Mononuclear cell (primary cell): Measurements from ENCODE around the gene TFEB. TPM values are rescaled to one million over a fixed set of nuclear protein-coding genes. Genes with fewer than 3 reads are reported as not detected.

Experiments used
- H3K27me3 ChIP-seq: 2 replicates; pipeline ENCODE4 v1.6.0; 2011; ENCODE audit warnings: low read length, control low read depth; ENCODE audit not compliant: insufficient read depth
- H3K4me1 ChIP-seq: 2 replicates; pipeline ENCODE4 v1.5.1; 2011; ENCODE audit warnings: mild to moderate bottlenecking, low read length, control low read depth; ENCODE audit not compliant: insufficient read depth
- H3K4me3 ChIP-seq: 2 replicates; pipeline ENCODE4 v1.5.1; 2011; ENCODE audit warnings: mild to moderate bottlenecking, low read length, moderate library complexity
- H3K9me3 ChIP-seq: 2 replicates; pipeline ENCODE4 v1.5.1; 2011; ENCODE audit warnings: low read depth, mild to moderate bottlenecking, control low read depth, low read length
- total RNA-seq: library from RNA; depleted of rRNA; stranded (reverse); fragments of >200 nt; gene quantifications from one replicate; pipeline ENCODE4 v1.2.3, GENCODE V29; 2012

Gene TFEB
- total RNA-seq = 18.1 TPM

DNA sequence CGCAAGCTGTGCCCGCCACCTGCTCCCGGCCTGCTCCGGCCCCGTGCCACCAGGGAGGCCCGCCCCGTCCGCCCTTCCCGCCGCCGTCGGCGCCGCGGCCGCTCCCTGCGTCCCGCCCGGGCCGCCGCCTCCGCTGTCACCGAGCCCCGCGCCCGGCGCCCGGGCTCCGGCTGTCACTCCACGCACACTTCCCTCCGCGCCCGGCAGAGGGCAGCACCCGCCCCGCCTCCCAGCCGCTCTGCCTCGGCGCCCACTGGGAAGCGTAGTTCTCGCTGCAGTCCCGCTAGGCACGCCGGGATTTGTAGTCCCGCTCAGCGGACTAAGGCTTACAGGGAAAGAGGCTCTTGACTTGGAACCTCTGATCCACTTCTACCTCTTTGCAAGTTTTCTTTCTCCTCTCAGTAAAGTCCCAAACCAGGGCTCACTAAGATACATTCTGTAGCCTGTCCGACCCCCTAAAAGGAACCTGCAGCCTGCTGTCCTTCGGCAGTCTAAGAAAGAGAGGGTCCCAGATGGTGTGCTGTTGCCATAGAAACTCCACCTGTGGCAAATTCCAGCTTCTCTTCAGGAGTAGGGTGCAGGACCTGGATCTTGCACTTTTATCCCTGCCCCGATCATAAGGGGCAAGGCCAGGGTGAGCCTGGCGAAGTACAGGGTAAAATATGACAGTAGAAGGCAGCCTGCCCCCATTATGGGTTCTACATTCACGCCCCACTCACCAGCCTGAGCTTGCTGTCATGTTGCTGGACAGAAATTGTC is at the start of gene TFEB:
TFEB (minus strand) TSS at position 182 of the 759 bp plus-strand sequence. CDS start 44,395 bp downstream, outside the sequence.
- Histone ChIP-seq H3K4me3 (peak within 1 kb of the TSS; percentile 81), H3K4me1 (peaks cover 39% of the 10 kb centered on the region), H3K27me3 (no peaks in the 10 kb centered on the region), H3K9me3 (no peaks in the 10 kb centered on the region)

DNA sequence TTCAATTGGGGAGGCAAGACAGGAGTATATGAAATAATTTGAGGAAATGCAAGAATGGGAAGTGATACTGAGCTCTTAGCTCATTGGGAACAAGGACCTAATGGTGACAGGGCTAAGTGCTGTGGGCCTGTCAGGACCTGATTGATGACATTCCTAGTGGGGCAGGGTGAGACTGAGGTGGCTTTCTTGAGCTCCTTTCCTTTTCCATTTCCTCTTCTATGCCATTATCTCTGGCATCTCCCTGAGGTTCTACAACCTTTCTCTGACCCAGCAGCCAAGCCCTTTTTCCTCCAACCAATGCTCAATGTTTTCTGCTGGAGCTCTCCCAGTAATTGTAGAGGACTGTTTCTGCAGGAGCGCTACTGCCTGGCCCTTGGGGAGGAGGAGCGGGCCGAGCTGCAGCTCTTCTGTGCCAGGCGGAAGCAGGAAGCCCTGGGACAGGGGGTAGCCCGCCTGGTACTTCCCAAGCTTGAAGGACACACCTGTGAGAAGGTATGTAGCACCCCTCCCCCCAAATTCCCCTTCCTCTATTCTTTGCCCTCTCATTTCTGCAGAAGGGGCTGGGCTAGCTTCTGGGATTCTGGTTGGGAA is 49.3 kb upstream of the TFEB start:
- Histone ChIP-seq H3K9me3 (no peaks in the 10 kb centered on the region), H3K4me3 (no peak overlapping the region), H3K27me3 (no peaks in the 10 kb centered on the region), H3K4me1 (peaks cover 49% of the 10 kb centered on the region)

DNA sequence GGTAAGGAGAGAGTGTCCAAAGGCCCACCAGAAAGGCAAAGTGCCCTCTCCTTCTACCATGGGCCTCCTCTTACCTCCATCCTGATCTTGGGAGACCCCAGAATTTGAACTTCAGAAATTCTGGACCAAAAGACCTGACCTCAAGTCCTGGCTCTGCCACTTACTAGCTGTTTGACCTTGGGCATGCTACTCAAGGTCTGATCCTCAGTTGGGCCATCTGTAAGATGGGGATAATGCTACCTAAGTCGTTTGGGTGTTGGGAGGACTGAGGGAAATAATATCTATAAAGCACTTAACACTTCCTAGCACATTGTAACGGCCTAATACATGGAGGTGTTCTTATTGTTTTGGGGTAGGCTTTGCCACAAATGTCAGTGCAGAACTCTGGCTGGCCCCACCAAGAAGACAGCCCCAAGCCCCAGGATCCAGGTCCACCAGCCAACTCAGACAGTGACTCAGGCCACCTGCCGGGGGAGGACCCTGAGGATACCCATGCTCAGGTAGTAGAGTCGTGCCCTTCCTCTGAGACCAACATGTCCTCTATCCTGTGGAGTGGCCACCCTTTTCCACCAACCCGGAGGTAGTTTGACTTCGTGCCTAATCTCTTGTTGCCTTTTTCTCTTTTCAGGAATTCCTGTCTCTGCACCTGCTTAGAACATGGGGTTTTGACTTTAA is 47.8 kb upstream of the TFEB start:
- Histone ChIP-seq H3K27me3 (no peaks in the 10 kb centered on the region), H3K4me1 (peaks cover 50% of the 10 kb centered on the region), H3K4me3 (no peak overlapping the region), H3K9me3 (no peaks in the 10 kb centered on the region)

DNA sequence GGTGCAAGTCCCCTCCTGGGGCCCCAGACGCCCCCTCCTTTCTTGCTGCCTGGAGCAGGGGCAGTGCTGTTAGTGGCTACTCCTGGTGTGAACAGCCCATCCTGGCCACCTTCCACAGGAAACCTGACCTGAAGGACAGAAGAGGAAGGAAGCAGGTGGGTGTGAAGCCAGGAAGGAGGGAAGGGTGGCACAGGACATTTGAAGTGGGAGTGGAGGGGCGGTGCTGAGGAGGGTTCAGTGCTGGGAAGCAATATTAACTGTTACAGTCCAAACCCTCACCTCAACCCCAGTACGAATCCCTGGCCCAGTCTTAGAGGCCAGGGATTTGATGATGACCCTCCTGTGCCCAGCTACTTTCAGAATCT is 45.9 kb upstream of the TFEB start:
- Histone ChIP-seq H3K4me1 (peaks cover 69% of the 10 kb centered on the region), H3K4me3 (no peak overlapping the region), H3K27me3 (no peaks in the 10 kb centered on the region)

DNA sequence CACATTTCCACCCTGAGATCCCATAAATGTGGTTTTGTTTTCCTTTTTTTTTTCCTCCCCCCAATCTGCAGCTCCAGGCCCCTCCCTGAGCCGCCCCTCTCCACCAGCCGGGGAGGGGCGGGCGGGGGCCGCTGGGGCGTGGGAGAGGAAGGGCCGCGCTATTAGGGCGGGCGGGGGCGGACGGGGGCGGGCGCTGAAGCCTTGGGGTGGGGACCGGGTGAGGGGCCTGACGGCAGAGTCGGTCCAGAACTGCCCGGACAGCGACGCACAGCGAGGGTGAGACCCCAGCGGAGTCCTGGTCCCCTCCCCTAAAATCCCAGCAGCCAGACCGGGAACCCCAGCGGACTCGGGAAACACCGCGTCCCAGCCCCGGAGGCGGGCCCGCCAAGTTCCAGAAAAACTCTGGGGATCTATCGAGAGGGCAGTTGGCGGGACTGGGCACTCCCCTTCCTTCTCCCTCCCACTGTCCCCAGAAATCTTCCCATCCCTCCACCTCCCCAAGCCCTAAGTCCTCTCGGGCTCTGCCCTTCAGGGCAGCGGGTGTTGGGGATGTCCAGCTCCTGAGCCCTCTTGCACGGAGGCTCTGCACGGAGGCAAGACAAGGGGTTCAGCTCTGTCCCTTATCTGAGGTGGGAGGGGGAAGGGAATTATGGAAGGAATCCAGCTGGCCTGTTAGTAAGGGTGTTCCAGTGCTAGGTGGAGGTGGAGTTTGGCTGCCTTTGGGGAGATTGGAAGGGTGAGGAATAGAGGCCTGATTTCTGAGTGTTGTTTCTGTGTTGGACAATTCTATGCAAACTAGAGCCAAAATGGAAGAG is 45.4 kb upstream of the TFEB start, which contains the start of gene PRICKLE4:
PRICKLE4 (plus strand) TSS at position 232 of the 815 bp plus-strand sequence. CDS start 2,692 bp downstream, outside the sequence.
- H3K4me1 ChIP-seq = peaks cover 69% of the 10 kb centered on the region
- H3K4me3 ChIP-seq = peak within 1 kb of the TSS; percentile 50
- H3K27me3 ChIP-seq = no peaks in the 10 kb centered on the region

More for the DNA sequence above, 45.9 kb upstream of the TFEB start:
- no peaks in the 10 kb centered on the region for H3K9me3 ChIP-seq

DNA sequence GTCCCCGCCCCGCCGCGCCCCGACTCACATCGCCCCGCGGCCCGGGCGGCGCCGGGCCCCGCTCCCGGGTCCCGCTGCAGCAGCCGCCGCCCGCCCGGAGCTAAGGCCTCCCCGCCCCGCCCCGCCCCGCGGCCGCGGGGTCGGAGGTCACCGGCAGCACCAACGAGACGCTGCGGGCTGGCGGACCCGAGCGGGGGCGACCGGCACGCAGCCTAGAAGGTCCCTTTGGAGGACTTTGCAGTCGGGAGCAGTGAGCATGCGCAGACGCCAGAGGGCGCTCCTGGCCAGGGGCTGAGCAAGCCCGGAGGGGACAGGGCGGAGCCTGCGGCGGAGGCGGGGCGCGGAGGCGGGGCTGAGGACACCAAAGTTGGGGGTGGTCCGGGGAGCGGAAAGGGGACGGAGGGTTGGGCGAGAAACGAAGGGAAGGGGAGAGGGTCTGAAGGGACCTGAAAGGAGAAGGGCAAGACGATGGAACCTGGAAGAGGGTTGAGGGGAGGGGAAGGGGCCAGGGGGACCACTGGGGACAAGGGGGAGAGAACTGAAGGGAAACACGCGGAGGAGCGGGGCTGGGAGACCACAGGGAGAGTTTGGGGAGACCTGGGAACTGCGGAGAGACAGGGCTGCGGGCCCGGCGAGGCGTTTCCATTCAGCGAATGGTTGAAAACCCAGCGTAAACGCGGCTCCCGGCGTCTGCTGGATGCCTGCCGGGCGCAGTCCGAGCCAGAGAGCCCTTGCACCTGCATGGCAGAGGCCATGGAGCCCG is 44.6 kb upstream of the TFEB start, which contains the start of gene FRS3:
FRS3 (minus strand) TSS at position 113 of the 763 bp plus-strand sequence. CDS start 2,913 bp downstream, outside the sequence.
- peak within 1 kb of the TSS; percentile 50 for H3K4me3 ChIP-seq
- H3K27me3 ChIP-seq = no peaks in the 10 kb centered on the region
- H3K4me1 ChIP-seq = peaks cover 61% of the 10 kb centered on the region
- no peaks in the 10 kb centered on the region for H3K9me3 ChIP-seq

More for the DNA sequence above, 45.4 kb upstream of the TFEB start, which contains the start of gene PRICKLE4:
- no peaks in the 10 kb centered on the region for H3K9me3 ChIP-seq

DNA sequence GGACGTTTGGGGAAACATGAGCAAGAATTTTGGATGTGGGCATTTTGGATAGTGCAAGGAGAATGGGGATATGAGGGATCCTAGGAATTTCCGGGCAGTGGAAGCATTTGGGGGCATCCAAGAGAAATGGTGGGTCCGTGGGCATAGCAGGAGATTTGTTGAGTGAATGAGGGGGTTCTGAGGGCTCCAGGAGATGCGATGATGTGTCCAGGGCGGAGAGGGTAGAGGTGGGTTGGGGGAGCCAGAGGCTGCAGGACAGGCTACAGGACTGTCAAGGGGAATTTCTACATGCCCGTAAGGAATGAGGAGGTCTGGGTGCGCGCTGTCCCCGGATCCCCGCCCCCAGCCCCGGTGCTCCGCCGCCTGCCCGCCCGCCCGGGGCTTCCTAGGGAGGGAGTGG is 43.9 kb upstream of the TFEB start:
- no peaks in the 10 kb centered on the region for H3K27me3 ChIP-seq
- peak overlapping the region; percentile 50 for H3K4me3 ChIP-seq
- no peaks in the 10 kb centered on the region for H3K9me3 ChIP-seq
- H3K4me1 ChIP-seq = peaks cover 54% of the 10 kb centered on the region

DNA sequence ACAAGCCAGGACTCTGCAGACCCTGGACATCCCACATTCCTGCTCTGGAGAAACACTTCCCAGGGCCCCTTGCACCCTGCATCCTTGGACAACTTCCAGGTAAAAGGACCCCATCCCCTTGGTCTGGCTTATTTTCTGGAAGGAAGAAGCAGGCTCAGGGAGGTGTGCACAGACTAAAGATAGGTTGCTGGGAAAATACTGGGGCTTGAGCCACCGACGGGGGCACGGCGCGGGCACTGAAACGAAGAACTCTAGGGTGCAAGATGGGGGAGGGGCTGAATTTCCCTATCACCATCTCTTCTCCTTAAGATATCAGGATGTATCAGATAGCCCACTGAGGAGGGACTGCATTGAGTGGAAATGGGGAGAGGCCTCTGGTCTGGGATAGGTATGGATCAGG is 43.5 kb upstream of the TFEB start:
- Histone ChIP-seq H3K9me3 (no peaks in the 10 kb centered on the region), H3K27me3 (no peaks in the 10 kb centered on the region), H3K4me1 (peaks cover 50% of the 10 kb centered on the region), H3K4me3 (no peak overlapping the region)

DNA sequence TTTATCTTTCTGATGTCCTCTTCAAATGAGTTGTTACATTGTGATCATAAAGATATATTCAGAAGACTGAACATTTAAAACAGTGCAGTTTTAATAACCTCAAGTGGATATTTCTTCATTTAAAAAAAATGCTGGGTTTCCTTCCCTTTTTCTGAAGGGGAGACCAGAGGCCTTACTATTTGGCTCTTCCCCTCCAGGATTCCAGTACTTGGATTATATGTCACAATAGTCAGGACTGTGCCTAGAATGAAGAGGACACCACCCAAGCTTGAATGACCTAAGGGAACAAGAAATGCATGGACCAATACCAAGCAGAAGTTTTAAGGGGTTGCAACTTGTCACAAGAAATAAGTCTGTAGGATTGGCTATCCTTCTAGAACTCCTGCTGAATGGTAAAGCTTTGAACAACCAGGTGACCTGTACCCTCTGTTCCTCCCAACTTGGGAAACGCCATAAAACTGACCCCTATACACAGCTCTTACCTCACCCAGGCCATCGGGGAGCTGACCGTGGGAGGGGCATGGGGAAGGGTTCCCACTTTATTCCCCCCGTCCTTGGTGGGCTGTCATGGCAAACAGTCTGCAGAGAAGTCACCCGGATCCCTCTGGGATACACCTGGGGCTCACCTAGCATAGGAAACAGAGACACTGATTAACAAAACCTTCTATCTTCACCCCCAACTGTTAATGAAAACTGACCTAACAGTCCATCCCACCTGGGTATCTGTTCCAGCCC is 42.3 kb upstream of the TFEB start:
- Histone ChIP-seq H3K4me1 (peaks cover 47% of the 10 kb centered on the region), H3K9me3 (no peaks in the 10 kb centered on the region), H3K27me3 (no peaks in the 10 kb centered on the region), H3K4me3 (no peak overlapping the region)

DNA sequence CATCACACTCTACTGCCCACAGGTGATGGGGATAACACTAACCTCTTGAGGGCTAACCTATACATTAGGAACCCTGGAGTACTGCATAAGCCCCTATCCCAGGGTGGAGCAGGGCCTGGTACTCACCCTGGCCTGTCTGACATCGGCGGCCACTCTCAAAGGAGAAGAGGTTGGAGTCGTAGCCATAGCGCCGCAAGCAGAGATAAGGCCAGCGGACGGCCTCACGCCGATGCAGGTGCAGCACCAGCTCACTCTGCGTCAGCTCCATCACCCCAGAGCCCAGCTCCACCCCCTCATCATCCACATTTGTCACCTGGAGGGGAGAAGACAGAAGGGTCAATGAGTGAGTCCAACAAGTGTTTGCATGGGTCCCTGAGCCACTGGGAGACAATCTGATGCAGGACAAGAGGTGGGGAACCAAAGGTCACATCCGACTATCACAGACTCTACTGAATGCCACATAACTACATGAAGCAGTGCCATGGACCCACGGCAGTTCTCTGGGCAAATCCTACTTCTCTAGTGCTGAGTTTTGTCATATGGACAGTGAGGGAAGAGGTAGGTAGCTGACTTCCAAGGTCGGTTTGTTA is 40.0 kb upstream of the TFEB start:
- peaks cover 37% of the 10 kb centered on the region for H3K4me1 ChIP-seq
- H3K27me3 ChIP-seq = no peaks in the 10 kb centered on the region
- H3K4me3 ChIP-seq = no peak overlapping the region

DNA sequence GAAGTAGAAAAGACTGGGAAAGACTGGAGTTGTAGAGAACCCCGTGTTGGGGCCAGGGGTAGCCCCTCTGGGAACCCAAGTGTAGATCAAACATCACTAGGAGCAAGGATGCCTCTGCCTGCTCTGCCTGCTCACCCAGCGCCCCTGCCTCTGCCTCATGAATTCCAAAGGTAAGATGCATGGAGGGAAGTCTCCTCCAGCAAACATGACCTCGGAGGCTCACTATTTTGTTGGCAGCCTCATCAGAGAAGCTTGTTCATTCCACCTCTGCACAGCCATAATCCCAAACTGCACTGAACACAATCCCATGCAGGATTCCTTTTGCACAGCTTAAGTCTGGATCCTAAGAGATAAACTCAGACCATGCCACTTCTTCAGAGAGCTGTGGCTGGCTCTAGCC is 39.4 kb upstream of the TFEB start:
- H3K4me1 ChIP-seq = peaks cover 37% of the 10 kb centered on the region
- no peak overlapping the region for H3K4me3 ChIP-seq
- no peaks in the 10 kb centered on the region for H3K9me3 ChIP-seq
- no peaks in the 10 kb centered on the region for H3K27me3 ChIP-seq

More for the DNA sequence above, 40.0 kb upstream of the TFEB start:
- H3K9me3 ChIP-seq = no peaks in the 10 kb centered on the region

DNA sequence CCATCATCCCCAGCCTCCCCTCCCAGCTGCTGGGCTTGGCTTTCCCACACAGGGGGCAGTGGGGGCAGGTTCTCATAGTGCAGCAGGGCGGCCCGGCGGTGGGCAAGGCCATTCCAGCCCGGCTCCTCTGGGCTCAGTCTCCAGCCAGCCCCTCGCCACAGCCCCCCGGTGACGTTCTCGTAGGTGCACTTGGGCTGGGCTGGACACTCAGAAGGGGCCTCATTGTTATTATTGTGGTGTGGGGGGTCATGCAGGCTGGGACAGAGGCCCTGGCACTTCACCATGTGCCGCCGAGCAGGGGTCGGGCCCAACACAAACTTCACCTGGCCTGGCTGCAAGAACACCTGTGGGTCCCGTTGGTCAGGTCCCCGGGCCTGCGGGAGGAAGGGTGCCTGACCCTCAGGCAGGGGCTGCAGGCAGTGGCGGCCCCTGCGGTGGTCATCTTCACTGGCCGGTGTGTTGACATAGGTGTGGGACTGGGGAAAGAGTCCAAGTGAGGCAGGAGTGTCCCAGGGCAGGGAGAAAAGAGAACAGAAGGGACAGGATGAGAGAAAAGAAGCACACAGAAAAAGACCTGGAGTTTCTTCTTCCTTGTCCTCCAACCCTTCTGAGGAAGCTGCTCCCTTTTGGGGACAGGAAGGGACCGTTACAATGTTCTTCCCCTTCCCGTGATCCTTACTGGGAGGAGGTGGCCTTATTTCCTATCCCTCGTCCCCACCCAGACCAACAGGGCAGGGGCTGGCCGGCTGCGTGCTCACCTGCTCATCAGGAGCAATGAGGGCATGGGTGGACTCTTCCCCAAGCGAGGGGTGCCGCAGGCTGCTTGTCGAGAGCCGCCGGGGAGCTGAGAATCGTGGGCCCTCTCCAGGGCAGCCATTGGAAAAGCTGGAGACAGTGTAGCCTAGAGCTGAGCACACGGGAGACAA is 35.9 kb upstream of the TFEB start:
- H3K4me3 ChIP-seq = no peak overlapping the region
- no peaks in the 10 kb centered on the region for H3K27me3 ChIP-seq
- no peaks in the 10 kb centered on the region for H3K9me3 ChIP-seq
- H3K4me1 ChIP-seq = peaks cover 6% of the 10 kb centered on the region
